Measurements from ENCODE around the gene SV2C. TPM values are rescaled to one million over a fixed set of nuclear protein-coding genes. Genes with fewer than 3 reads are reported as not detected.

Gene SV2C
- polyA plus RNA-seq, 3 donors: 0.01 to 0.02 TPM; not detected in 1

DNA sequence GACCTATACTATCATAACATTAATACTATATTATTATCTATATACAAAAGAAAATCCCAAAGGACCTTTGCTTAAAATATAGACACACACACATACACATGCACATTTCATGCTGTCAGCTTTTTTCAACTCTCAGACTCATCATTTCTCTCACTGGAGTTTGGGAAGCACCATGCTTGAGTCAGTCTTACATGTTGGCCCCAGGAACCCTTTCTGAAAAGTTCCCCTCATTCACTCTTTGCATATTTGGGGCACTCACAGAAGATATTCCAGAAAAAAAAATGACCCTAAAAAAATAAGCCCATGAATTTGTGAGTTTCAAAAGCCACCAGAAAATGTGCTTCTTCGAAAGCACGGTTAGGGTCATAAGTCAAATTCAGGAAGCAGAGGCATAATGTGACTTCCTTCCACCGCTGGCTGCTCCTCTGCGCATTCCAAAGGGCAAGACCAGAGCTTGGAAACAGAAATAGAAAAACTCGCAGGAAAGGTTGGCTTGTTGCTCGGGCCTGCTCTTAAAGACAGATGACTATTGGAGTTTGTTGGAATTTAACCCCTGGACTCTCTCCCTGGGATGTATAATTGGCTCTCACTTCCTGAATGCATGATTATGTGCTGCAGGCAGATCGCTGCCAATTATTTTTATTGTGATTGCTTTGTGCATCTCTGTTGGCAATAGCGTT is 190.2 kb downstream of the SV2C start:
- peaks cover 14 to 23% of the 10 kb centered on the region in 2 donors for H3K4me1 ChIP-seq (ENCODE audit: control insufficient read depth in 1 of 2, insufficient read depth in 2 of 2, low read length in 2 of 2)
- H3K4me3 ChIP-seq (replicated peaks in 1 of 3; ENCODE audit: low read depth in 2 of 3, low read length in 3 of 3): peak overlapping the region in 1 of 3 experiments; percentile 28
- peak overlapping the region; percentile 44 for H2AFZ ChIP-seq (ENCODE audit: insufficient read depth, low read depth, low read length, poor library complexity, severe bottlenecking)
- Mint-ChIP-seq H3K4me3 (peak overlapping the region; percentile 34 to 64), H3K36me3 (no peaks in the 10 kb centered on the region), H3K4me1 (peaks cover 18% of the 10 kb centered on the region), H3K9me3 (peaks cover 0 to 3% (median 0%) of the 10 kb centered on the region in 7 donors), H3K27ac (no peak overlapping the region), H3K27me3 (ENCODE audit: low read depth in 3 of 3) (peaks cover 0 to 4% (median 1%) of the 10 kb centered on the region in 3 donors)
- H3K79me2 ChIP-seq (ENCODE audit: insufficient read depth, low read length): no peaks in the 10 kb centered on the region
- H3K9ac ChIP-seq (ENCODE audit: insufficient read depth, low read length, poor library complexity, severe bottlenecking): no peak overlapping the region
- intact Hi-C loops (cut with micrococcal nuclease): no loop called here
- 4% methylated on average over 8 of the region's 8 CpGs for WGBS (ENCODE audit: insufficient coverage)
- H3K4me2 ChIP-seq (replicated peaks; ENCODE audit: extremely low read depth, low read length, poor library complexity, severe bottlenecking): peak overlapping the region; percentile 44
- no peaks in the 10 kb centered on the region for H3K27me3 ChIP-seq (ENCODE audit: control insufficient read depth in 2 of 2, insufficient read depth in 2 of 2, low read length in 2 of 2)
- TF ChIP-seq, protein P1, sequence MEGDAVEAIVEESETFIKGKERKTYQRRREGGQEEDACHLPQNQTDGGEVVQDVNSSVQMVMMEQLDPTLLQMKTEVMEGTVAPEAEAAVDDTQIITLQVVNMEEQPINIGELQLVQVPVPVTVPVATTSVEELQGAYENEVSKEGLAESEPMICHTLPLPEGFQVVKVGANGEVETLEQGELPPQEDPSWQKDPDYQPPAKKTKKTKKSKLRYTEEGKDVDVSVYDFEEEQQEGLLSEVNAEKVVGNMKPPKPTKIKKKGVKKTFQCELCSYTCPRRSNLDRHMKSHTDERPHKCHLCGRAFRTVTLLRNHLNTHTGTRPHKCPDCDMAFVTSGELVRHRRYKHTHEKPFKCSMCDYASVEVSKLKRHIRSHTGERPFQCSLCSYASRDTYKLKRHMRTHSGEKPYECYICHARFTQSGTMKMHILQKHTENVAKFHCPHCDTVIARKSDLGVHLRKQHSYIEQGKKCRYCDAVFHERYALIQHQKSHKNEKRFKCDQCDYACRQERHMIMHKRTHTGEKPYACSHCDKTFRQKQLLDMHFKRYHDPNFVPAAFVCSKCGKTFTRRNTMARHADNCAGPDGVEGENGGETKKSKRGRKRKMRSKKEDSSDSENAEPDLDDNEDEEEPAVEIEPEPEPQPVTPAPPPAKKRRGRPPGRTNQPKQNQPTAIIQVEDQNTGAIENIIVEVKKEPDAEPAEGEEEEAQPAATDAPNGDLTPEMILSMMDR (IDR thresholded peaks at IDR 0.05): no peak
- no peak overlapping the region for H3K27ac ChIP-seq (ENCODE audit: low read depth in 1 of 2, low read length in 2 of 2)
- no peaks in the 10 kb centered on the region for H3K36me3 ChIP-seq (replicated peaks in 1 of 2; ENCODE audit: control insufficient read depth in 1 of 2, insufficient read depth in 2 of 2, low read length in 2 of 2)
- no peaks in the 10 kb centered on the region for H4K20me1 ChIP-seq (ENCODE audit: insufficient read depth, low read length)
- peaks cover 0 to 3% of the 10 kb centered on the region in 2 donors for H3K9me3 ChIP-seq (replicated peaks in 1 of 2; ENCODE audit: control insufficient read depth in 1 of 2, insufficient read depth in 1 of 2, low read length in 2 of 2)
- DNase-seq: peak in 1 of 3 donors; percentile 44

DNA sequence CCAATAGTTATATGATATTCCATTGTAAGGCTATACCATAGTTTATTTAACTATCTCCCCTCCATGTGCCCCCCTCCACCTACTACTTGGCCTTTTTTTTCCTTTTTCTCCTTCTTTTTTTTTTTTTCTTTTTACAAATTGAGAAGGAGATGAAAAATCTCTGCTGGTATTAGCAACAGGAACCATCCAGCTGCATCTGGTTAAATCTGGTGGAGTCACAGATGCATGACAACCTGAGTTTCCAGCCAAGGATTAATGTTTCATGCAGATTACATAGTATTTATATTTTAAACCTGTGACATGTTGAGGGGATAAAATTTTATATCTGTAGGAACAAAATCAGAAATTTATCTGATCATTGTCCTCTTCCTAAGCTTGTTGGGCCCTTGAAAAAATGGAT is 191.4 kb downstream of the SV2C start:
- H3K4me2 ChIP-seq (replicated peaks; ENCODE audit: extremely low read depth, low read length, poor library complexity, severe bottlenecking): no peak overlapping the region
- Mint-ChIP-seq H3K9me3 (peaks cover 0 to 3% (median 0%) of the 10 kb centered on the region in 7 donors), H3K4me3 (no peak overlapping the region), H3K27ac (no peak overlapping the region), H3K27me3 (ENCODE audit: low read depth in 3 of 3) (peaks cover 0 to 2% (median 1%) of the 10 kb centered on the region in 3 donors), H3K4me1 (peaks cover 18% of the 10 kb centered on the region), H3K36me3 (no peaks in the 10 kb centered on the region)
- no peak overlapping the region for H2AFZ ChIP-seq (ENCODE audit: insufficient read depth, low read depth, low read length, poor library complexity, severe bottlenecking)
- no peak overlapping the region for H3K4me3 ChIP-seq (replicated peaks in 1 of 3; ENCODE audit: low read depth in 2 of 3, low read length in 3 of 3)
- H3K27ac ChIP-seq (ENCODE audit: low read depth in 1 of 2, low read length in 2 of 2): no peak overlapping the region
- no peaks in the 10 kb centered on the region for H3K27me3 ChIP-seq (ENCODE audit: control insufficient read depth in 2 of 2, insufficient read depth in 2 of 2, low read length in 2 of 2)
- no peaks in the 10 kb centered on the region for H3K36me3 ChIP-seq (replicated peaks in 1 of 2; ENCODE audit: control insufficient read depth in 1 of 2, insufficient read depth in 2 of 2, low read length in 2 of 2)
- no peaks in the 10 kb centered on the region for H3K79me2 ChIP-seq (ENCODE audit: insufficient read depth, low read length)
- H3K4me1 ChIP-seq (ENCODE audit: control insufficient read depth in 1 of 2, insufficient read depth in 2 of 2, low read length in 2 of 2): peaks cover 14 to 25% of the 10 kb centered on the region in 2 donors
- DNase-seq: no peak
- TF ChIP-seq, protein P1 (IDR thresholded peaks at IDR 0.05): no peak
- intact Hi-C loops (cut with micrococcal nuclease): no loop called here
- peaks cover 0 to 3% of the 10 kb centered on the region in 2 donors for H3K9me3 ChIP-seq (replicated peaks in 1 of 2; ENCODE audit: control insufficient read depth in 1 of 2, insufficient read depth in 1 of 2, low read length in 2 of 2)
- no peaks in the 10 kb centered on the region for H4K20me1 ChIP-seq (ENCODE audit: insufficient read depth, low read length)
- H3K9ac ChIP-seq (ENCODE audit: insufficient read depth, low read length, poor library complexity, severe bottlenecking): no peak overlapping the region

All from CD14-positive monocyte (primary cell).